ENCODE data around the gene ZNF28. TPM values are rescaled to one million over a fixed set of nuclear protein-coding genes. Genes with fewer than 3 reads are reported as not detected.

Gene ZNF28
- total and polyA plus RNA-seq, 2 donors (not counting 1 experiment from before 2014, with no cell fraction given), result 11.4 to 15.7 TPM

DNA sequence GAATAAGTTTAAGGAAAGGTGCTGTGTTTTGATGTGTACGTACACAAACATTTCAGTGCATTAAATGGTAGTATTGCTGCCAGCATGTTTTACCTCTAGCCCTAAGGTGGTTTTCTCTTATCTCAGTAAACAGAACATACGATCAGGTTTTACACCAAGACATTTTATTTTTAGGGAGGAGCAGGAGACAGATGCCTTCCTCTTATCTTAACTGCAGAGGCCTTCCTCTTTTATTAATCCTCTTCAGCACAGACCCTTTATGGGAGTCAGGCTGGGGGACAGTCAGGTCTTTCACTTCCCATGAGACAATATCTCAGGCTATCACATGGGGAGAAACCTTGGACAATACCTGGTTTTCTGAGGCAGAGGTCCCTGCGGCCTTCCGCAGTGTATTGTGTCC, 71.7 kb downstream of the ZNF28 start:
- DNase-seq (ENCODE audit: low read depth in 2 of 2), result no peak
- TF ChIP-seq, protein P1, sequence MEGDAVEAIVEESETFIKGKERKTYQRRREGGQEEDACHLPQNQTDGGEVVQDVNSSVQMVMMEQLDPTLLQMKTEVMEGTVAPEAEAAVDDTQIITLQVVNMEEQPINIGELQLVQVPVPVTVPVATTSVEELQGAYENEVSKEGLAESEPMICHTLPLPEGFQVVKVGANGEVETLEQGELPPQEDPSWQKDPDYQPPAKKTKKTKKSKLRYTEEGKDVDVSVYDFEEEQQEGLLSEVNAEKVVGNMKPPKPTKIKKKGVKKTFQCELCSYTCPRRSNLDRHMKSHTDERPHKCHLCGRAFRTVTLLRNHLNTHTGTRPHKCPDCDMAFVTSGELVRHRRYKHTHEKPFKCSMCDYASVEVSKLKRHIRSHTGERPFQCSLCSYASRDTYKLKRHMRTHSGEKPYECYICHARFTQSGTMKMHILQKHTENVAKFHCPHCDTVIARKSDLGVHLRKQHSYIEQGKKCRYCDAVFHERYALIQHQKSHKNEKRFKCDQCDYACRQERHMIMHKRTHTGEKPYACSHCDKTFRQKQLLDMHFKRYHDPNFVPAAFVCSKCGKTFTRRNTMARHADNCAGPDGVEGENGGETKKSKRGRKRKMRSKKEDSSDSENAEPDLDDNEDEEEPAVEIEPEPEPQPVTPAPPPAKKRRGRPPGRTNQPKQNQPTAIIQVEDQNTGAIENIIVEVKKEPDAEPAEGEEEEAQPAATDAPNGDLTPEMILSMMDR (conservative IDR thresholded peaks at IDR 0.05 in 1 of 2, IDR thresholded peaks at IDR 0.05 in 1 of 2; ENCODE audit: low read depth in 1 of 2, low read length in 2 of 2), result no peak
- TF ChIP-seq EZH2 (IDR thresholded peaks at IDR 0.05; ENCODE audit: low read length, missing control alignments), result no peak
- no peak overlapping the region for H2AFZ ChIP-seq (ENCODE audit: low read length)
- no peak overlapping the region for H3K4me3 ChIP-seq (replicated peaks in 1 of 4; ENCODE audit: control extremely low read depth in 1 of 4, insufficient read depth in 1 of 4, low read depth in 3 of 4, low read length in 4 of 4)
- H3K36me3 ChIP-seq (ENCODE audit: control insufficient read depth, insufficient read depth, low read length), result no peaks in the 10 kb centered on the region
- H3K4me1 ChIP-seq (ENCODE audit: control insufficient read depth, extremely low read depth, insufficient read depth, low read length), result no peaks in the 10 kb centered on the region
- no peaks in the 10 kb centered on the region for H3K79me2 ChIP-seq (ENCODE audit: control insufficient read depth, insufficient read depth, low read length)
- no peaks in the 10 kb centered on the region for H4K20me1 ChIP-seq (ENCODE audit: control insufficient read depth, extremely low read depth, insufficient read depth, low read length)
- no peak overlapping the region for H3K27ac ChIP-seq (ENCODE audit: insufficient read depth, low read length)
- no peak overlapping the region for H3K9ac ChIP-seq (ENCODE audit: insufficient read depth, low read length)
- no peaks in the 10 kb centered on the region for H3K9me3 ChIP-seq (ENCODE audit: control insufficient read depth, insufficient read depth, low read depth, low read length)
- H3K27me3 ChIP-seq (ENCODE audit: control insufficient read depth, insufficient read depth, low read length), result no peaks in the 10 kb centered on the region
- no peak overlapping the region for H3K4me2 ChIP-seq (ENCODE audit: extremely low read depth, insufficient read depth, low read length)

DNA sequence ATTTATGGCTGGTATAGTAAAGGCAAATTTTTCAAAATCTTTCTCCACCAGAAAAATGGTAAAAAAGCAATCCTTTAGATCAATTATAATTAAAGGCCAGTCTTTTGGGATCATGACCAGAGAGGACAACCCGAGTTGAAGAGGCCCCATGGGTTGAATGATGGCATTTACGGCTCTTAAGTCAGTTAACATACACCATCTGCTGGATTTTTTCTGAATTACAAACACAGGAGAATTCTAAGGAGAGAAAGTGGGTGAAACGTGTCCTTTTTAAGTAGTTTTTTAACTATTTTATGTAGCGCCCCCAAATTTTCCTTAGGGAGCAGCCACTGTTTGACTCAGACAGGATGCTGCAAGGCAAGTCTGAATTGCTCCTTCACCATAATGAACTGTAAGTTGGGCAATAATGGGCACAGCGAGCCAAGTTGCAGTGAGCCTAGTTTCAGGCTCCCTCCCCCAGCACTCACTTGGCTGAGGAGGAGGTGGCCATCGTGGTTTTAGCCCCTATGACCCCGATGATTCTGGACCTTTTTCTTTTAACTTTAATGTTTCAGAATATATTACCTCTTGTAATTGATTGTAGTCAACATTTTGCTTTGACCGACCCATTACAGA, 73.0 kb downstream of the ZNF28 start:
- Histone ChIP-seq H3K4me3 (replicated peaks in 1 of 4; ENCODE audit: control extremely low read depth in 1 of 4, insufficient read depth in 1 of 4, low read depth in 3 of 4, low read length in 4 of 4) (no peak overlapping the region), H3K27me3 (ENCODE audit: control insufficient read depth, insufficient read depth, low read length) (no peaks in the 10 kb centered on the region), H3K79me2 (ENCODE audit: control insufficient read depth, insufficient read depth, low read length) (no peaks in the 10 kb centered on the region), H3K9ac (ENCODE audit: insufficient read depth, low read length) (no peak overlapping the region), H3K36me3 (ENCODE audit: control insufficient read depth, insufficient read depth, low read length) (no peaks in the 10 kb centered on the region), H3K4me1 (ENCODE audit: control insufficient read depth, extremely low read depth, insufficient read depth, low read length) (no peaks in the 10 kb centered on the region), H4K20me1 (ENCODE audit: control insufficient read depth, extremely low read depth, insufficient read depth, low read length) (no peaks in the 10 kb centered on the region), H3K27ac (ENCODE audit: insufficient read depth, low read length) (no peak overlapping the region), H3K4me2 (ENCODE audit: extremely low read depth, insufficient read depth, low read length) (no peak overlapping the region), H2AFZ (ENCODE audit: low read length) (no peak overlapping the region), H3K9me3 (ENCODE audit: control insufficient read depth, insufficient read depth, low read depth, low read length) (no peaks in the 10 kb centered on the region)
- no peak for TF ChIP-seq EZH2 (IDR thresholded peaks at IDR 0.05; ENCODE audit: low read length, missing control alignments)
- TF ChIP-seq, protein P1 (conservative IDR thresholded peaks at IDR 0.05 in 1 of 2, IDR thresholded peaks at IDR 0.05 in 1 of 2; ENCODE audit: low read depth in 1 of 2, low read length in 2 of 2), result peak; percentile 21 to 28
- DNase-seq (ENCODE audit: low read depth in 2 of 2), result peak; percentile 39 to 65

Other genes starting within 250 kb of the ZNF28 start
- gene ZNF83, start 183.3 kb downstream of the ZNF28 start, total RNA-seq, result 47.0 and 60.6 TPM in 2 replicates
- gene ZNF83, start 183.3 kb downstream of the ZNF28 start, polyA plus RNA-seq, result 21.1 and 27.2 TPM in 2 replicates
- gene ZNF611, start 86.6 kb downstream of the ZNF28 start, total RNA-seq, result 10.8 and 14.5 TPM in 2 replicates
- 6.9 and 7.0 TPM in 2 replicates for gene ZNF611, start 86.6 kb downstream of the ZNF28 start, polyA plus RNA-seq
- gene ZNF600, start 34.8 kb downstream of the ZNF28 start, total RNA-seq, result 2.6 and 5.0 TPM in 2 replicates
- 2.7 and 4.9 TPM in 2 replicates for gene ZNF600, start 34.8 kb downstream of the ZNF28 start, polyA plus RNA-seq
- 24.1 and 30.6 TPM in 2 replicates for gene ZNF468, start 36.0 kb upstream of the ZNF28 start, total RNA-seq
- 10.2 and 11.9 TPM in 2 replicates for gene ZNF468, start 36.0 kb upstream of the ZNF28 start, polyA plus RNA-seq
- 14.6 and 19.7 TPM in 2 replicates for gene ZNF320, start 76.0 kb upstream of the ZNF28 start, total RNA-seq
- 3.6 and 8.5 TPM in 2 replicates for gene ZNF320, start 76.0 kb upstream of the ZNF28 start, polyA plus RNA-seq
- 2.6 and 4.3 TPM in 2 replicates for gene ZNF888, start 101.8 kb upstream of the ZNF28 start, total RNA-seq
- gene ZNF888, start 101.8 kb upstream of the ZNF28 start, polyA plus RNA-seq, result 1.6 and 2.4 TPM in 2 replicates
- gene ZNF816, start 141.2 kb upstream of the ZNF28 start, total RNA-seq, result 10.1 and 10.3 TPM in 2 replicates
- gene ZNF816, start 141.2 kb upstream of the ZNF28 start, polyA plus RNA-seq, result 2.9 and 3.1 TPM in 2 replicates
- not detected in 2 replicates for gene ERVV-1, start 192.3 kb upstream of the ZNF28 start, total RNA-seq
- 0.03 and 0.15 TPM in 2 replicates for gene ERVV-1, start 192.3 kb upstream of the ZNF28 start, polyA plus RNA-seq
- not detected in 2 replicates for gene ERVV-2, start 223.1 kb upstream of the ZNF28 start, total RNA-seq
- gene ERVV-2, start 223.1 kb upstream of the ZNF28 start, polyA plus RNA-seq, result 0.10 TPM in 1 of 2 replicates, not detected in the other